ENCODE measurements around the gene ERI3.

ERI3 gene

GRCh38 chr1:44259090-44259489 is 96.0 kb downstream of the ERI3 start:
- DNase-seq: no peak

DNA sequence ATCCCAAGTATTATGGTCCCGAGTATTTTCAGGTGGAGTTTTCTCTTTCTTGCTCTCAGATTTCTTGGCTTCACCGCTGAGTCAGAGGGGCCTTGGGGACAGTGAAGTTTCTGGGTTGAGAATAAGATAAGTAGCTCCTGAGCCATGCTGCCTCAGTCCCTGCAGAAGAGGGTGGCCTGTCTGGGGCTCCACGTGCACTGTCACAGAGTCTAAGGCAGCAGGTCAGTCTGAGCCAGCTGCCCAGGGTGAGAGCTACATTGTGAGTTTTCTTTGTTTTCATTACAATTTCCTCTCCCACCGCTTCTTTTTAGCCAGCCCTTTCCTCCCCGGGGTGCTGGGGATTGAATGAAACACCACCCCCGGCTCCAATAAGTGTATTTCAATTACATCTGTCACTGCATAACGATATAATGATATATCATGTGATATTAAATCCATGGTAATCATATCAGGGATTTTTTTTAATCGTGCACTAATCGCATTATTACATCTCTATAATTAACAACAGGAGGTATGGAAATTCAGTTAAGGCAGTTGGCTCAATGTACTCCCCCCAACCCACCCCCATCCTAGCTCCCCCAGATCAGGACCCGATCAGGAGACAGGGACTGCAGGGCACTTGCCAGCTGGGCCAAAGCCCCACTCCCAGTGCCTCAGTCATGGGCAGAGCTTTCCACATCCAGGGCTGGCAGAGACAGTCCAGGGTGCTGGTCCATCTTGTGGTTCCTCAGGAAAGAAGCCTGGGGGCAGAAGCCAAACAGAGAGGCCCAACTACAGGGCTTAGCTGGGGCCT is 98.1 kb downstream of the ERI3 start:
- no peak for DNase-seq

- DNase-seq: no peak
Measured at GRCh38 chr1:44254392-44254910, 100.6 kb downstream of the ERI3 start.

GRCh38 chr1:44251989-44252671 is 102.9 kb downstream of the ERI3 start:
- DNase-seq: no peak

DNA sequence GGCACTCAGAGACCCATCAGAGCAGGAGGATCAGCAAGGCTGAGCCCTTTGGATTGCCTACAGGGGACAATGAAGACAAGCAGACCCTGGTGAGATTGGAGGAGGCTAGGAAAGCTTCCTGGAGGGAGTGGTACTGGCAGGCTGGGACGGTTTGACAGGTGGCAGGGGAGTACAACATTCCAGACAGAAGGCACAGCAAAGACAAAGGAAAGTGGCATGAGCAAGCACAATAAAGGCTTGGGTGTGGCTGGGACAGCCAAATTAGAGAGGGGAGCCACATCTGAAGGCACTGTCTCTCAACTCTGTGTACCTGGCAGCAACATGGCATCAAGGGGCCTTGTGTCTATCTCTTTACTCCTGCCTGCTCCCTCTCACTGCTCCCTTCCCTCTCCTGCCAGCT is 103.6 kb downstream of the ERI3 start:
- DNase-seq: no peak

- DNase-seq: no peak
Measured at GRCh38 chr1:44250068-44250781, 104.8 kb downstream of the ERI3 start.

GRCh38 chr1:44249543-44249942 is 105.5 kb downstream of the ERI3 start:
- DNase-seq: no peak

DNA sequence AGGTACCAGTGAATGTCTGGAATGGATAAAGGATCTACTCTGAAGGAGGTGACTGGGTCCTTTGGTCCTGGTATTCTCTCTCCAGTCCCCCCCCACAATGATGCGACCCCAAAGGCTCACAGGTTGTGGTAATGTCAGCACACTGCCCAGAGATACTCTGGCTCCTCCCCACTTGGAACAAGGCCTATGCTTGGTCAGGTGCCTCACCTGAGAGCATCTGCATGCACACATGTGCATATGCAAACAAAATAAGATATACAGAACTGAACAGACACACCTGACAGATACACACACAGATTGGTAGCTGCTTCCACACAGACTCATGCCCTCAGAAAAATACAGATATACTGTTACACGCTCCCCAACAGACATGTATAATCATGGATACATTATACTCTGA is 108.3 kb downstream of the ERI3 start:
- DNase-seq: no peak

GRCh38 chr1:44244986-44245385 is 110.1 kb downstream of the ERI3 start:
- DNase-seq: no peak

GRCh38 chr1:44243782-44244495 is 111.1 kb downstream of the ERI3 start:
- DNase-seq: no peak

- no peak for DNase-seq
Measured at GRCh38 chr1:44242746-44243145, 112.3 kb downstream of the ERI3 start.

GRCh38 chr1:44240802-44241671 is 114.0 kb downstream of the ERI3 start:
- no peak for DNase-seq

DNA sequence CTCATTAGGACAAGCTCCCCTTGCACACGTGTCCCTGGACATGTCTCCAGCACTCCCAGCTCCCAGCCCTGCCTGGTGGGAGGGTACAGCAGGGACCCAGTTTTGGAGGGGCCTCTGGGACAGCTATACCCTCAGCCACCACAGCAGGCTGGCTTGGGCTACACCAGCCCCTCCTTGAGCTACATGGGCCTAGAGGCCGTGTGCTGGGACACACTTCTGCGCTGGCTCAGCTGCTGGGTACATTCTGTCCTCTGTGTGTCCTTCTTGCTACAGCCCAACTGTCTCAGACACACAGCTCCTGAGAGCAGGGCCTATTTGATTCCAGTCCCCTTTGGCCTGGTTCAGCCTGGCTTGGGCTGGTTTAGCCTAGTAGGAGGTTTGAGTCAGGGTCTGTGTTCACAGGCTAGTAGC is 115.1 kb downstream of the ERI3 start:
- no peak for DNase-seq

GRCh38 chr1:44239331-44239960 is 115.6 kb downstream of the ERI3 start:
- DNase-seq: no peak

- no peak for DNase-seq
Measured at GRCh38 chr1:44238660-44239059, 116.4 kb downstream of the ERI3 start.

DNA sequence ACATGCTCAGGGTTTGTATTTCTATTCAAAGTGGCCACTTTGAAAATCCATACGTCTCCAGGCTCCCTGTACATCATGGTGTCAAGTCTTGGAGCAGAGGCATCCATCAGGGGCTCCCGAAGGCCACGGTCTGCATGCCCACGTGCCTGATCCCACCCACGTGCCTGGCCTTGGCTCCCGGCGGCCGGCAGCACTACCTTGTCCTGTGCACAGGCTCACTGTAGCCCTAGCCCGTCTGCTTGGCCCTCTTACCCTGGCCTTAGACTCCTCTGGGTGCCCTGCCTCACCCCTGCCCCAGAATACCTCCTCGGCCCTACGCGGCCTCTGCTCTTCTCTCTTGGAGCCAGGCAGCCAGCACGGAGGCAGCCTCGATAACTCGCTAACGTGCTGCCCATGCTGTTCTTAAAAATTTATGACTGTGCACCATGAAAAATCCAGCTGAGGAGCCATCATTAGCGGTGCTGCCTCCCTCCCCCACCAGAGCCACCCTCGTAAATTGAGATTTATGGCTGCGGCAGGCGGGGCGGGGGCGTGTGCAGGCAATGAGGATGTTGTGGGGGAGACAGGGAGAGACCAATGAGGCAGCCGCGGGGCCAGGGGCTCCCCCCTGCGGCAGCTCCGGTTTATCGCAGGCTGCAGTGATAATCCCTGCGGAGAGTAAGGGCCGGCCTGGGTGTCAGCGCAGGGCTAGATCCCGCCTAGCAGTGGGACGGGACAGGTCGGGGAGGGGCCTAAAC is 117.2 kb downstream of the ERI3 start:
- DNase-seq: no peak

DNA sequence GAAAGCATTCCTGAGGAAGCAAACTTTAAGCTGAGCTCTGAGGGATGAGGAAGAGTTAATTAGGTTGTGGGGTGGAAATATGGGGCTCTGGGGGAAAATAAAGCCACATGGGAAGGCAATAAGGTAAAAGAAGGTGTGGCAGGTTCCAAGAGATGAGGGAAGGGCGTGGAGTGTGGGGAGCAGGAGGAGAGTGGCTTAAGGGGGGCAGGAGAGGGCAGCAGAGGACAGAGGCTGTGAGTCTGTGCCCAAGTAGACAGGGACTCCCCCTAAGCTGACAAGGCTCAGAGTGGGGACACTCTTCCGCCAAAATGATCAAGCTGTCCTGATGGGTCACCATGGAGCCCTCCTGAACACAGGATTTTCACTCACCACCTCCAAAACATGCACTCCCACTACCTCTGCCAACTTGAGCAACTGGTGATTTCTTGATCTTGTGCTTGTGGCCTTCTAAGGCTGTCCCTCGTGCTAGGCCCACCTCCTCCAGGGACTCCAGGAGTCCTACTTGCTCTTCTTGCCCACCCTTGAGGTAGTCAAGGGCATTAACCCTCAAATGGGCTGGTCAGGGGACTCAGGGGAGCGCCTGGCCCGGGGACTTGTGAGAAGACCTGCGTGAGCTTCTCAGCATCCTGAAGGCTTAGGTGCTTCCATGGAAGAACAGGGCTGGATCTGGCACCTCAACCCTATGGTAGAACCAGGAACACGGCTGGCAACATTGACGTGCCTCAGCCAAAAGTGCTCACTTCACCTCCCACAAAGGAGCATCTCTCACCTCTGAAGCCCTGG is 118.4 kb downstream of the ERI3 start:
- no peak for DNase-seq

DNA sequence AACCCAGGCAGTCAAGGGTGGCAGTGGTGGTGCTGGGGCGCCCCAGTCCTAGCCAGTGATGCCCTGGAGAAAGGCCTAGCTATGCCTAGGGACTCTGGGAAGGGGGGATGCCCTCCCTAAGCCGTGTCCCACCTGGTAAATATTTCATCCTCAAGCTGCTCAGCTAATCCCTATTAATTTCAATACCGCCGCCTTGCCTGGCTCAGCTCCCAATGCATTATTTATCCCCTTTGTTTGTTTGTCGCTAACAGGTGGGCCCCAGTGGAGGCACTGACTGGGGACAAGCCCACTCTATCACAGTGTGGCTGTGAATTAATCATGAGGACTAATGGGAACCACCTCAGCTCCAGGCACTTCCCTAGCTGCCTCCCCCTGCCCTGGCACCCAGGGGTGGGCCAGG is 119.2 kb downstream of the ERI3 start:
- no peak for DNase-seq

- no peak for DNase-seq
Measured at GRCh38 chr1:44233593-44233992, 121.5 kb downstream of the ERI3 start.

GRCh38 chr1:44230796-44231195 is 124.3 kb downstream of the ERI3 start:
- no peak for DNase-seq

All from midbrain (tissue), 1 donor.